VCaP (cell line): ENCODE data around the gene CEP70.

Source experiments
- H3K27ac ChIP-seq: fragments of 450-650 bp; 2 replicates; pipeline ENCODE4 v1.5.1; 2017
- CTCF ChIP-seq: fragments of 450-650 bp; conservative IDR thresholded peaks from 2 replicates; pipeline ENCODE4 v1.5.1; 2017; ENCODE audit warnings: mild to moderate bottlenecking, moderate library complexity

Gene CEP70

GRCh38 chr3:138450704-138451424 is 143.2 kb downstream of the CEP70 start:
- H3K27ac ChIP-seq = no peak overlapping the region
- no peak for TF ChIP-seq CTCF

- H3K27ac ChIP-seq = no peak overlapping the region
- TF ChIP-seq CTCF = no peak
These were observed 143.9 kb downstream of the CEP70 start for GRCh38 chr3:138450181-138450580.

- TF ChIP-seq CTCF = no peak
- H3K27ac ChIP-seq = no peak overlapping the region
These were observed 144.6 kb downstream of the CEP70 start for GRCh38 chr3:138449490-138449889.

GRCh38 chr3:138448631-138449030 is 145.4 kb downstream of the CEP70 start:
- H3K27ac ChIP-seq = no peak overlapping the region
- no peak for TF ChIP-seq CTCF

- no peak overlapping the region for H3K27ac ChIP-seq
- TF ChIP-seq CTCF = no peak
These were observed 148.4 kb downstream of the CEP70 start for GRCh38 chr3:138445654-138446053.

- no peak for TF ChIP-seq CTCF
- no peak overlapping the region for H3K27ac ChIP-seq
These were observed 148.8 kb downstream of the CEP70 start for GRCh38 chr3:138445236-138445635.
